Osteoblast (primary cell): Measurements from ENCODE around the gene EFL1. TPM values are rescaled to one million over a fixed set of nuclear protein-coding genes. Genes with fewer than 3 reads are reported as not detected.
A peak's percentile ranks its signal among the peaks of the same experiment; 100 is the strongest.

ENCODE experiments used
- DNase-seq: peaks from one replicate; pipeline ENCODE4 v3.0.0; 2011; ENCODE audit warnings: low spot score, mixed read lengths; ENCODE audit not compliant: insufficient read length; ENCODE audit errors: missing footprints
- H2AFZ ChIP-seq: 2 replicates; pipeline ENCODE4 v1.6.0; 2011; ENCODE audit warnings: mild to moderate bottlenecking, low read length
- H3K27ac ChIP-seq: 2 replicates; pipeline ENCODE4 v1.5.1; 2011; ENCODE audit warnings: mild to moderate bottlenecking, low read depth, low read length, moderate library complexity
- H3K27me3 ChIP-seq: 2 replicates; pipeline ENCODE4 v1.6.0; 2012; ENCODE audit warnings: mild to moderate bottlenecking, control low read depth, inconsistent platforms, low read length, moderate library complexity; ENCODE audit not compliant: insufficient read depth
- H3K36me3 ChIP-seq: 2 replicates; pipeline ENCODE4 v1.5.1; 2011; ENCODE audit warnings: mild to moderate bottlenecking, low read length, control low read depth, moderate library complexity; ENCODE audit not compliant: insufficient read depth
- H3K4me1 ChIP-seq: 2 replicates; pipeline ENCODE4 v1.5.1; 2011; ENCODE audit warnings: mild to moderate bottlenecking, low read length, control low read depth, moderate library complexity; ENCODE audit not compliant: insufficient read depth
- H3K4me2 ChIP-seq: 2 replicates; pipeline ENCODE4 v1.6.0; 2011; ENCODE audit warnings: mild to moderate bottlenecking, low read length; ENCODE audit not compliant: insufficient read depth
- H3K4me3 ChIP-seq: fragments of 200-600 bp; sonication (generic); 3 replicates; pipeline ENCODE4 v1.5.1; 2012; ENCODE audit warnings: mild to moderate bottlenecking, low read length, inconsistent platforms; ENCODE audit not compliant: insufficient read depth
- H3K79me2 ChIP-seq: 2 replicates; pipeline ENCODE4 v1.6.0; 2012; ENCODE audit warnings: mild to moderate bottlenecking, low read length, control low read depth, inconsistent platforms; ENCODE audit not compliant: insufficient read depth
- H3K9me3 ChIP-seq: 2 replicates; pipeline ENCODE4 v1.5.1; 2011; ENCODE audit warnings: low read depth, low read length, control low read depth
- H4K20me1 ChIP-seq: 2 replicates; pipeline ENCODE4 v1.6.0; 2012; ENCODE audit warnings: mild to moderate bottlenecking, low read length, control low read depth; ENCODE audit not compliant: insufficient read depth
- CTCF ChIP-seq: IDR thresholded peaks from 2 replicates; pipeline ENCODE4 v1.5.1; 2011; ENCODE audit warnings: mild to moderate bottlenecking, low read depth, low read length, moderate library complexity; ENCODE audit errors: extremely low read depth
- total RNA-seq: library from RNA; depleted of rRNA; stranded (reverse); fragments of >200 nt; gene quantifications from 2 replicates; pipeline ENCODE4 v1.2.3, GENCODE V29; 2012

EFL1 gene
- total RNA-seq, 1 donor: 32.9 TPM

DNA sequence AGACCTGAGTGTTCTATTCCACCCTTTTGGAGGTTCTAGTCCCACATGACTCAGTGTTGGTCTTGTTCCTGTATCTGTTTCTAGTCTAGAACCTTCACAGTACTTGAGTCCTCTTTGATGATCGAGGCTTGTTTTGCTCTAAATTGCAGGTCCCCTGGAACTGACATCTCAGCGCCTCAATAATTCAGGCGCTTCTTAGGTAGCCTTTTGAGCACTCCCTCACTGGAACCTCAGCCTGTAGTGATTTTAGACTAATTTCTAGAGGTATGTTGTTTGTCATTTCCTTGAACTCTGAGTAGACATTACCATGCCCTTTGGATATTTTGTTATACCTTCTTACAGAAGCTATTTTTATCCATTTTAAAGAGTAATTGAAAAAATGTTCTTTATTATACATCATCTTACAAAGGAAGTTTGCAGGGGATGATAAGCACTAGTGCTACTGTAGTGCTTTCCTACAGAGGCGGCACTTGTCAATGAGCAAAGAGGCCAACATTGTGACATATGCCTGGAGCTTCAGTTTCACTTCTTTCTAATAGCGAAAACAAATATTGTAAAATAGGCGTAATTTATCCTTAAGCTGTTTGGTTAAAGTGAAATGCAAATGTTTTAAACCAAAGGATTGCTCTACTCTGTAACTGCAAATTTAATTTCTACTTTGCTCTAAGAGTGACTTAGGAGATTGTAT, 75.7 kb downstream of the EFL1 start:
- Histone ChIP-seq H3K36me3 (no peaks in the 10 kb centered on the region), H3K4me3 (no peak overlapping the region), H3K9me3 (no peaks in the 10 kb centered on the region), H3K4me1 (peaks cover 23% of the 10 kb centered on the region), H2AFZ (no peak overlapping the region), H3K4me2 (no peak overlapping the region), H4K20me1 (no peaks in the 10 kb centered on the region), H3K27me3 (no peaks in the 10 kb centered on the region), H3K27ac (no peak overlapping the region), H3K79me2 (peaks cover 8% of the 10 kb centered on the region)
- DNase-seq: no peak
- no peak for TF ChIP-seq CTCF

DNA sequence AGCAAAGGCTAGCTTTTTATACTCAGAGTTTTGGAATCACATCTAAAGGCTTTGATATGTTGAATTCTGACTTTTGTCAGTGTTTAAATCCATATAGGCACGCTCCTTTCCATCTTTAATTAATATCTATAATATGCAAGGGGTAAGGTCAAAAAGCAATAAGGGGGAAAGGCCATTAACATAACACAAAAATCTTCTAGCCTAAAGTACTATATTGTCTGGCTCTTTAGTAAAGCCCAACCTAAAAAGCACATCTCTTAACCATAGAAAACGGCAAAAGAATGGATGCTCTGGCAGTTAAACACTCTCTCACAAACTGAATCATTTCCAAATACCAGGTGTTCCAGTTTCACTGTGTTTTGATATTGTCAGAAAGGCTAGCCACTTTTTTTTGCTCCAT, 76.4 kb downstream of the EFL1 start:
- Histone ChIP-seq H3K4me3 (no peak overlapping the region), H3K4me1 (peaks cover 23% of the 10 kb centered on the region), H3K4me2 (no peak overlapping the region), H2AFZ (no peak overlapping the region), H3K9me3 (no peaks in the 10 kb centered on the region), H3K36me3 (no peaks in the 10 kb centered on the region), H3K79me2 (peaks cover 10% of the 10 kb centered on the region), H4K20me1 (no peaks in the 10 kb centered on the region), H3K27ac (no peak overlapping the region), H3K27me3 (no peaks in the 10 kb centered on the region)
- no peak for TF ChIP-seq CTCF
- DNase-seq: no peak

DNA sequence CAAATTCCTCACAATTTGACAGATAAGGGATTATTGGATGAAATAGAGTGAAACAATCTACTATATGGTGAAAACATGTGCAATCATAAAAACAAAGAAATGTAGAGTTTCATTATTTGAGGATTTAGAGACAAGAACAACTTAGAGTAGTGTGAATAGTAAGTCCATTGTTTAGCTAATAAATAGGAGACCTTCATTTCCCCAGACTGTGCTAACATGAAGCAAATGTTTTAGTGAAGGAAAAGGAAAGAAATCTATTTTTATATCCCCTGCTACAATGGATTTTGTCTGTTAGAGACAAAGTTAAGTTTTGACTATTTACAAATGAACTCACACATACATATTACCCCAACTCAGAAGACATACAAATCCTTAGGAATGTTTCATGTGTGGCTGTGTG, 77.8 kb downstream of the EFL1 start:
- no peak overlapping the region for H3K4me2 ChIP-seq
- no peak overlapping the region for H2AFZ ChIP-seq
- H3K27me3 ChIP-seq: no peaks in the 10 kb centered on the region
- no peak for TF ChIP-seq CTCF
- no peaks in the 10 kb centered on the region for H4K20me1 ChIP-seq
- no peak overlapping the region for H3K4me3 ChIP-seq
- no peak for DNase-seq
- no peaks in the 10 kb centered on the region for H3K9me3 ChIP-seq
- H3K36me3 ChIP-seq: no peaks in the 10 kb centered on the region
- peaks cover 31% of the 10 kb centered on the region for H3K4me1 ChIP-seq
- H3K79me2 ChIP-seq: peaks cover 10% of the 10 kb centered on the region
- H3K27ac ChIP-seq: no peak overlapping the region

GRCh38 chr15:82184355-82184754, 78.2 kb downstream of the EFL1 start:
- H3K27me3 ChIP-seq: no peaks in the 10 kb centered on the region
- no peaks in the 10 kb centered on the region for H3K36me3 ChIP-seq
- no peak for TF ChIP-seq CTCF
- peaks cover 10% of the 10 kb centered on the region for H3K79me2 ChIP-seq
- no peaks in the 10 kb centered on the region for H4K20me1 ChIP-seq
- no peak for DNase-seq
- H3K4me3 ChIP-seq: no peak overlapping the region
- H3K4me2 ChIP-seq: peak overlapping the region; percentile 71
- no peak overlapping the region for H2AFZ ChIP-seq
- H3K4me1 ChIP-seq: peaks cover 35% of the 10 kb centered on the region
- H3K9me3 ChIP-seq: no peaks in the 10 kb centered on the region
- peak overlapping the region; percentile 57 for H3K27ac ChIP-seq
